SK-N-SH treated with all-trans-retinoic acid at 6 μM for 48 hours (cell line): Measurements from ENCODE around the gene TLL2.

Experiments
- CSRNP3 ChIP-seq: fragments of 250-450 bp; sonication (Bioruptor Pico); IDR thresholded peaks from 2 replicates; pipeline ENCODE4 v1.5.1; 2021; ENCODE audit warnings: mild to moderate bottlenecking, moderate library complexity
- OSR1 ChIP-seq: fragments of 250-450 bp; sonication (Bioruptor Pico); IDR thresholded peaks from 2 replicates; pipeline ENCODE4 v1.8.0; 2022; ENCODE audit warnings: moderate library complexity, mild to moderate bottlenecking, inconsistent platforms
- PATZ1 ChIP-seq: fragments of 250-450 bp; sonication (Bioruptor Pico); IDR thresholded peaks from 2 replicates; pipeline ENCODE4 v1.8.0; 2020; ENCODE audit warnings: mild to moderate bottlenecking, moderate library complexity, borderline replicate concordance
- RARB ChIP-seq: fragments of 250-450 bp; sonication (Bioruptor Pico); IDR thresholded peaks from 2 replicates; pipeline ENCODE4 v1.8.0; 2021; ENCODE audit warnings: mild to moderate bottlenecking, moderate library complexity
- TOX ChIP-seq: fragments of 250-450 bp; sonication (Bioruptor Pico); IDR thresholded peaks from 2 replicates; pipeline ENCODE4 v1.8.0; 2021; ENCODE audit warnings: mild to moderate bottlenecking, moderate library complexity, borderline replicate concordance
- ZFP3 ChIP-seq: fragments of 250-450 bp; sonication (Bioruptor Pico); IDR thresholded peaks from 2 replicates; pipeline ENCODE4 v1.5.0; 2020; ENCODE audit warnings: mild to moderate bottlenecking, moderate library complexity

GRCh38 chr10:96513698-96514561, at the start of gene TLL2:
- TF ChIP-seq ZFP3 (CRISPR knock-in tag) (no peak), OSR1 (no peak), CSRNP3 (no peak), RARB (no peak), TOX (CRISPR knock-in tag) (no peak), PATZ1 (CRISPR knock-in tag) (no peak)
